Measurements from ENCODE around the gene ZNF436.

The ZNF436 gene

DNA sequence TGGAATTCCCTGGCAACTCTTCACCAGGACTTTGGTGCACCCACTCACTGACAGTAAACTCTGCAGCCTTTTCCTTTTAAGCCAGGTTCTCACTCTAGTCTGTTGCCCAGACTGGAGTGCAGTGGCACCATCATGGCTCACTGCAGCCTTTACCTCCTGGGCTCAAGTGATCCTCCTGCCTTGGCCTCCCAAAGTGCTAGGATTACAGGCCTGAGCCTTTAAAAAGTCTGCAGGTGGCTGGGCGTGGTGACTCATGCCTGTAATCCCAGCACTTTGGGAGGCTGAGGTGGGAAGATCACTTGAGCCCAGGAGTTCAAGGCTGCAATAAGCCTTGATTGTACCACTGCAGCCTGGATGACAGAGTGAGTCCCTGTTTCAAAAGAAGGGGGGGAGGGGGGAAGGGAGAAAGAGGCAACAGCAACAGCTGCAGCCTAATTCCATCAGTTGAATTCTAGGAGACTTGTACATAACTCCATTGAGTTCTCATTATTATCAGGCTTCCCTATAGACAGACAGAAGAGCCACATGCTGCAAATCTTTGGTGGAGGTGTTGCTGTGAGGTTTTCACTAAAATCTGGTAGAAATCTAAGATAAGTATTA, 17.4 kb downstream of the ZNF436 start:
- no peak overlapping the region for H3K27ac ChIP-seq

DNA sequence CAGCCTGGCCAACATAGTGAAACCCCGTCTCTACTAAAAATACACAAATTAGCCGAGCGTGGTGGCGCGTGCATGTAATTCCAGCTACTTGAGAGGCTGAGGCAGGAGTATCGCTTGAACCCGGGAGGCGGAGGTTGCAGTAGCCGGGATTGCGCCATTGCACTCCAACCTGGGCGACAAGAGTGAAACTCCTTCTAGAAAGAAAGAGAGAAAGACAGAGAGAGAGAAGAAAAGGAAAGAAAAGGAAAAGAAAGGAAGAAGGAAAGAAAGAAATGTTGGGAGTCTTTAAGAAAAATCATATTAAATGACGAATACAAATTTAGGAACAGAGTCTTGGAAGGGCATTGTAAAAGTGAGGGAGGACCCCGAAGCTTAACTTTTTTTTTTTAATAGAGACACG, 23.7 kb downstream of the ZNF436 start:
- Histone ChIP-seq H3K4me2 (no peak overlapping the region), H3K36me3 (ENCODE audit: insufficient read depth) (no peaks in the 10 kb centered on the region), H3K27me3 (ENCODE audit: insufficient read depth, low read depth) (no peaks in the 10 kb centered on the region), H4K20me1 (ENCODE audit: insufficient read depth) (peaks cover 13% of the 10 kb centered on the region), H3K27ac (no peak overlapping the region), H2AFZ (ENCODE audit: low read depth) (no peak overlapping the region), H3K4me3 (IDR thresholded peaks at IDR 0.05; ENCODE audit: insufficient read depth, low read depth, low read length) (no peak overlapping the region), H3K9ac (no peak overlapping the region), H3K79me2 (ENCODE audit: insufficient read depth, low read depth) (peaks cover 32% of the 10 kb centered on the region), H3K4me1 (ENCODE audit: low read depth, poor library complexity, severe bottlenecking) (peaks cover 20% of the 10 kb centered on the region)
- TF ChIP-seq, protein P1, sequence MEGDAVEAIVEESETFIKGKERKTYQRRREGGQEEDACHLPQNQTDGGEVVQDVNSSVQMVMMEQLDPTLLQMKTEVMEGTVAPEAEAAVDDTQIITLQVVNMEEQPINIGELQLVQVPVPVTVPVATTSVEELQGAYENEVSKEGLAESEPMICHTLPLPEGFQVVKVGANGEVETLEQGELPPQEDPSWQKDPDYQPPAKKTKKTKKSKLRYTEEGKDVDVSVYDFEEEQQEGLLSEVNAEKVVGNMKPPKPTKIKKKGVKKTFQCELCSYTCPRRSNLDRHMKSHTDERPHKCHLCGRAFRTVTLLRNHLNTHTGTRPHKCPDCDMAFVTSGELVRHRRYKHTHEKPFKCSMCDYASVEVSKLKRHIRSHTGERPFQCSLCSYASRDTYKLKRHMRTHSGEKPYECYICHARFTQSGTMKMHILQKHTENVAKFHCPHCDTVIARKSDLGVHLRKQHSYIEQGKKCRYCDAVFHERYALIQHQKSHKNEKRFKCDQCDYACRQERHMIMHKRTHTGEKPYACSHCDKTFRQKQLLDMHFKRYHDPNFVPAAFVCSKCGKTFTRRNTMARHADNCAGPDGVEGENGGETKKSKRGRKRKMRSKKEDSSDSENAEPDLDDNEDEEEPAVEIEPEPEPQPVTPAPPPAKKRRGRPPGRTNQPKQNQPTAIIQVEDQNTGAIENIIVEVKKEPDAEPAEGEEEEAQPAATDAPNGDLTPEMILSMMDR (conservative IDR thresholded peaks at IDR 0.05; ENCODE audit: low read depth, low read length): no peak

More for the DNA sequence above, 17.4 kb downstream of the ZNF436 start:
- H3K36me3 ChIP-seq (ENCODE audit: insufficient read depth): no peaks in the 10 kb centered on the region
- H3K4me1 ChIP-seq (ENCODE audit: low read depth, poor library complexity, severe bottlenecking): no peaks in the 10 kb centered on the region
- H4K20me1 ChIP-seq (ENCODE audit: insufficient read depth): no peaks in the 10 kb centered on the region
- no peak overlapping the region for H3K9ac ChIP-seq
- no peak overlapping the region for H3K4me3 ChIP-seq (IDR thresholded peaks at IDR 0.05; ENCODE audit: insufficient read depth, low read depth, low read length)
- H3K79me2 ChIP-seq (ENCODE audit: insufficient read depth, low read depth): no peaks in the 10 kb centered on the region
- no peak overlapping the region for H3K4me2 ChIP-seq
- TF ChIP-seq, protein P1 (conservative IDR thresholded peaks at IDR 0.05; ENCODE audit: low read depth, low read length): no peak
- no peaks in the 10 kb centered on the region for H3K27me3 ChIP-seq (ENCODE audit: insufficient read depth, low read depth)
- no peak overlapping the region for H2AFZ ChIP-seq (ENCODE audit: low read depth)

DNA sequence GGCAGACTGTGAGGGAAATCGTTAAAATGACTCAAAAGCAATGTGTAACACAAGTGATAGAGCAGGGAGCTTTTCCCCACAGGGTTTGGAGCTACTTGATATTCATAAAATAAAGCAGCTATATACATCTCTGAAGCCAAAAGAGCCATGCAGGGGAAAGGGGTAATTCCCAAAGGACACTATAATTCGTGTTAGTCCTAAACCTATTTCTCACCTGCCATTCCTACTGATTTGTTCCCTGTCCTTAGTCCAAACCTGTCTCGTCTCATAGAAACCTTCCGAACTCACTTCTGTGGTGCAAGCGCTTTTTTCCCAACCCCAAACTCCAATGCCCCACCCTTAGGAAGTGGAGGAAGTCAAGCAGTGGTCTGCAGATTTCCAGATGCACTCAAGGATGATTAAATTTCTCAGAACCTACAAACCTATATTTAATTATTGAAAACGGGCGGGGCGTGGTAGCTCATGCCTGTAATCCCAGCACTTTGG, 24.6 kb downstream of the ZNF436 start:
- Histone ChIP-seq H3K27me3 (ENCODE audit: insufficient read depth, low read depth) (no peaks in the 10 kb centered on the region), H3K36me3 (ENCODE audit: insufficient read depth) (no peaks in the 10 kb centered on the region), H3K4me2 (peak overlapping the region; percentile 75)

GRCh38 chr1:23344111-23344986, 25.3 kb downstream of the ZNF436 start, which contains the start of gene HNRNPR:
TSS of gene HNRNPR (minus strand) at chr1:23344284. CDS start at chr1:23341008, 3,276 bp downstream.
- Histone ChIP-seq H3K27me3 (ENCODE audit: insufficient read depth, low read depth) (no peaks in the 10 kb centered on the region), H4K20me1 (ENCODE audit: insufficient read depth) (peaks cover 29% of the 10 kb centered on the region), H2AFZ (ENCODE audit: low read depth) (peak within 1 kb of the TSS; percentile 98), H3K36me3 (ENCODE audit: insufficient read depth) (no peaks in the 10 kb centered on the region), H3K4me3 (IDR thresholded peaks at IDR 0.05; ENCODE audit: insufficient read depth, low read depth, low read length) (peak within 1 kb of the TSS; percentile 79), H3K9ac (peak within 1 kb of the TSS; percentile 99), H3K4me1 (ENCODE audit: low read depth, poor library complexity, severe bottlenecking) (peaks cover 35% of the 10 kb centered on the region), H3K4me2 (peak within 1 kb of the TSS; percentile 88), H3K27ac (peak within 1 kb of the TSS; percentile 97), H3K79me2 (ENCODE audit: insufficient read depth, low read depth) (peaks cover 48% of the 10 kb centered on the region)
- TF ChIP-seq, protein P1 (conservative IDR thresholded peaks at IDR 0.05; ENCODE audit: low read depth, low read length): no peak

More for the DNA sequence above, 24.6 kb downstream of the ZNF436 start:
- TF ChIP-seq, protein P1 (conservative IDR thresholded peaks at IDR 0.05; ENCODE audit: low read depth, low read length): no peak
- Histone ChIP-seq H4K20me1 (ENCODE audit: insufficient read depth) (peaks cover 22% of the 10 kb centered on the region), H2AFZ (ENCODE audit: low read depth) (peak overlapping the region; percentile 98), H3K9ac (peak overlapping the region; percentile 99), H3K79me2 (ENCODE audit: insufficient read depth, low read depth) (peaks cover 41% of the 10 kb centered on the region), H3K27ac (peak overlapping the region; percentile 97), H3K4me1 (ENCODE audit: low read depth, poor library complexity, severe bottlenecking) (peaks cover 29% of the 10 kb centered on the region), H3K4me3 (IDR thresholded peaks at IDR 0.05; ENCODE audit: insufficient read depth, low read depth, low read length) (peak overlapping the region; percentile 79)
